DOHH2 (cell line): Measurements from ENCODE around the gene CPNE5.

Source experiments
- H3F3A ChIP-seq: fragments of 200-600 bp; sonication (generic), shearing (Covaris generic); 2 replicates; pipeline ENCODE4 v1.6.0; 2016; ENCODE audit warnings: antibody characterized with exemption, mild to moderate bottlenecking; ENCODE audit not compliant: control insufficient read depth, insufficient read depth
- H3K27ac ChIP-seq: fragments of 200-600 bp; sonication (generic); 2 replicates; pipeline ENCODE4 v1.5.1; 2014; ENCODE audit warnings: low read depth, mild to moderate bottlenecking, low read length, moderate library complexity
- H3K27me3 ChIP-seq: fragments of 200-600 bp; sonication (generic); 2 replicates; pipeline ENCODE4 v1.6.1; 2014; ENCODE audit warnings: mild to moderate bottlenecking, low read length, mixed read lengths; ENCODE audit not compliant: control insufficient read depth
- H3K36me3 ChIP-seq: fragments of 200-600 bp; sonication (generic); 2 replicates; pipeline ENCODE4 v1.6.1; 2014; ENCODE audit warnings: mild to moderate bottlenecking, low read length, moderate library complexity, mixed read lengths; ENCODE audit not compliant: control insufficient read depth
- H3K4me1 ChIP-seq: fragments of 200-600 bp; sonication (generic); 2 replicates; pipeline ENCODE4 v1.6.1; 2014; ENCODE audit warnings: mild to moderate bottlenecking, low read length, mixed read lengths; ENCODE audit not compliant: control insufficient read depth
- H3K4me2 ChIP-seq: fragments of 200-600 bp; sonication (generic); 2 replicates; pipeline ENCODE4 v1.6.0; 2014; ENCODE audit warnings: mild to moderate bottlenecking, low read length, moderate library complexity
- H3K4me3 ChIP-seq: fragments of 200-600 bp; sonication (generic); 2 replicates; pipeline ENCODE4 v1.5.1; 2014; ENCODE audit warnings: mild to moderate bottlenecking, low read length, mixed read lengths
- H3K79me2 ChIP-seq: fragments of 200-600 bp; sonication (generic); 2 replicates; pipeline ENCODE4 v1.6.1; 2014; ENCODE audit warnings: mild to moderate bottlenecking, low read length, mixed read lengths; ENCODE audit not compliant: control insufficient read depth
- H3K9me2 ChIP-seq: fragments of 200-600 bp; sonication (generic); replicated peaks from 2 replicates; pipeline ENCODE4 v1.6.1; 2014; ENCODE audit warnings: mild to moderate bottlenecking, low read length, mixed read lengths; ENCODE audit not compliant: control insufficient read depth
- H3K9me3 ChIP-seq: fragments of 200-600 bp; sonication (generic); 2 replicates; pipeline ENCODE4 v1.6.1; 2014; ENCODE audit warnings: antibody characterized with exemption, low read length, mixed read lengths; ENCODE audit not compliant: control insufficient read depth, insufficient read depth
- H4K20me1 ChIP-seq: fragments of 200-600 bp; sonication (generic); 2 replicates; pipeline ENCODE4 v1.6.0; 2014; ENCODE audit warnings: low read depth, mild to moderate bottlenecking, antibody characterized with exemption, low read length, moderate library complexity; ENCODE audit not compliant: control insufficient read depth, insufficient read depth
- EZH2phosphoT487 ChIP-seq: fragments of 200-600 bp; sonication (generic); IDR thresholded peaks from 2 replicates; pipeline ENCODE4 v1.6.1; 2017; ENCODE audit warnings: borderline replicate concordance, mild to moderate bottlenecking, antibody characterized with exemption, low read length, moderate library complexity, mixed read lengths
- TF ChIP-seq, protein P1 (sequence below): fragments of 200-600 bp; sonication (generic); IDR thresholded peaks from one replicate; pipeline ENCODE4 v1.5.1; 2014; ENCODE audit warnings: antibody characterized with exemption, mild to moderate bottlenecking, low read depth, low read length; ENCODE audit not compliant: poor library complexity, severe bottlenecking

The CPNE5 gene

DNA sequence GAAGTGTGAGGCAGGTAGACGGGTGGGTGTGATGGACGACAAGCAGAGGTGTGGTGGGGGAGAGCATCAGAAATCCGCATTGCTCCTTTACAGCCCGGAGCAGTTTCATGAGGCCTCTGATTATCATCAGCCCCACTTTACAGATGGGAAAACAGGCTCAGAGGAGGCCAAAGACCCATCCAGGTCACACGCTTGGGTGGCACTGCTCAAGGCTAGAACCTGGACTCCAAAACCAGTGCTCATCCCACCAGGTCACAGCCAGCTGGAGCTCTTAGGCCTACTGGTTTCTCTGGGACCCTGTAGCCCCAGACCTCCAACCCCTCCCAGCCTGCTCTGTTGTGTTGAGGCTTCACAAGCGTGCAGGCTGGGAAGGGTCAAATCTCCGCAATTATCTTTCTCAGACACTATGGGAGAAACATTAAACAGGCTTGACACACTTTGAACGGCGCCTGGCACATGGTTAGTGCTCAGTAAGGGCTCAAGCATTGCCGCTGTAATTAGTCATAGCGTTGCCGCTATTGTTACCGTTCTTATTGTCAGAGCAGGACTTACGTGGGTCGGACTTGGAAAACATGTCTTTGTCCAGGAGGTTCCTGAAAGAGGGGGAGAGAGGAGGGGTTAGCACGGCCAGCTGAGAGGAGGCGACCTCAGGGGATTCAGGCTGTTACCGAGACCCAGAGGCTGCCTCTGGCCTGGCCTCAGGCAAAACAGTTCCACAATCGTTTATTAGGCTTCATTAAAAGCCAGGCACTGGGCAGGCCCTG lies 16.6 kb downstream of the CPNE5 start:
- TF ChIP-seq, protein P1, sequence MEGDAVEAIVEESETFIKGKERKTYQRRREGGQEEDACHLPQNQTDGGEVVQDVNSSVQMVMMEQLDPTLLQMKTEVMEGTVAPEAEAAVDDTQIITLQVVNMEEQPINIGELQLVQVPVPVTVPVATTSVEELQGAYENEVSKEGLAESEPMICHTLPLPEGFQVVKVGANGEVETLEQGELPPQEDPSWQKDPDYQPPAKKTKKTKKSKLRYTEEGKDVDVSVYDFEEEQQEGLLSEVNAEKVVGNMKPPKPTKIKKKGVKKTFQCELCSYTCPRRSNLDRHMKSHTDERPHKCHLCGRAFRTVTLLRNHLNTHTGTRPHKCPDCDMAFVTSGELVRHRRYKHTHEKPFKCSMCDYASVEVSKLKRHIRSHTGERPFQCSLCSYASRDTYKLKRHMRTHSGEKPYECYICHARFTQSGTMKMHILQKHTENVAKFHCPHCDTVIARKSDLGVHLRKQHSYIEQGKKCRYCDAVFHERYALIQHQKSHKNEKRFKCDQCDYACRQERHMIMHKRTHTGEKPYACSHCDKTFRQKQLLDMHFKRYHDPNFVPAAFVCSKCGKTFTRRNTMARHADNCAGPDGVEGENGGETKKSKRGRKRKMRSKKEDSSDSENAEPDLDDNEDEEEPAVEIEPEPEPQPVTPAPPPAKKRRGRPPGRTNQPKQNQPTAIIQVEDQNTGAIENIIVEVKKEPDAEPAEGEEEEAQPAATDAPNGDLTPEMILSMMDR = no peak
- TF ChIP-seq EZH2phosphoT487 = no peak
- H4K20me1 ChIP-seq = no peaks in the 10 kb centered on the region
- peaks cover 3% of the 10 kb centered on the region for H3K27me3 ChIP-seq
- no peak overlapping the region for H3K27ac ChIP-seq
- H3K36me3 ChIP-seq = no peaks in the 10 kb centered on the region
- H3K9me3 ChIP-seq = no peaks in the 10 kb centered on the region
- H3K4me3 ChIP-seq = no peak overlapping the region
- no peak overlapping the region for H3K4me2 ChIP-seq
- no peaks in the 10 kb centered on the region for H3K4me1 ChIP-seq
- no peaks in the 10 kb centered on the region for H3K79me2 ChIP-seq
- no peaks in the 10 kb centered on the region for H3K9me2 ChIP-seq
- H3F3A ChIP-seq = no peaks in the 10 kb centered on the region

DNA sequence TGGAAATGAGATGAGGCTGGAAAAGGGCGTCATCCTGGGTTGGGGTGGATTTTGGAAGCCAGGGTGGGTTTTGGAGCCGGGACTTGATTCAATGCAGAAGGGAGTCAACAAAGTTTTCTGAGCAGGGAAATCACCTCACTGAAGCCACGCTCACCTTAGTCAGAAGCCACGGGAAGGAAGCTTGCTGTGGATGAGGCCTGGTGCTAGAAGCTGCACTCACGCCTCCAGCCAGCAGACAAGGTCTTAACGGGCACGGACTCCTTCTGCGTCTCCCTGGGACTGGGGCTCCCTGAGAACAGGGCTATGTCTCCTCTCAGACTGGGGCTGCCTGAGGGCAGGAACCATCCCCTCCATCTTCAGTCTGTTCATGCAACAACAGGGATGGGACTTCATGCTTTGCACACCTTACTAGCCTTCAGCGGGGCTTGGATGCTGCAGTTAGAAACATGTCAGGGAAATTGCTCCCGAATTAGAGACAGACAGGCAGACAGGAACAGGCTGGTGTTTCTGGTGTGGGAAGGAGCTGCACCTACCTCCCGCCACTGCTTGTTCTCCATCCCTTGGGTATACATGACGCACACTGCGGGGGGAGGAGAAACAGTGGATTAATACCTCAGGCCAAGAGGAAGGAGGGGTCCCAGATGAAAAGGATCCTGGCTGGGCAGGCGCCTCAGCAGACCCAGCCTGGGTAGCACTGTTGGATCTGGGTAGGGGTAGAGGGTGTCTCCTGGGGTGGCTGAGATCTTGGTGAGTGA lies 17.5 kb downstream of the CPNE5 start:
- Histone ChIP-seq H3K4me3 (no peak overlapping the region), H3K79me2 (no peaks in the 10 kb centered on the region), H4K20me1 (no peaks in the 10 kb centered on the region), H3K27me3 (peaks cover 3% of the 10 kb centered on the region), H3K27ac (no peak overlapping the region), H3K4me1 (no peaks in the 10 kb centered on the region), H3K9me2 (no peaks in the 10 kb centered on the region), H3K36me3 (no peaks in the 10 kb centered on the region), H3K4me2 (no peak overlapping the region), H3K9me3 (no peaks in the 10 kb centered on the region), H3F3A (no peaks in the 10 kb centered on the region)
- TF ChIP-seq EZH2phosphoT487 = no peak
- TF ChIP-seq, protein P1 = no peak

DNA sequence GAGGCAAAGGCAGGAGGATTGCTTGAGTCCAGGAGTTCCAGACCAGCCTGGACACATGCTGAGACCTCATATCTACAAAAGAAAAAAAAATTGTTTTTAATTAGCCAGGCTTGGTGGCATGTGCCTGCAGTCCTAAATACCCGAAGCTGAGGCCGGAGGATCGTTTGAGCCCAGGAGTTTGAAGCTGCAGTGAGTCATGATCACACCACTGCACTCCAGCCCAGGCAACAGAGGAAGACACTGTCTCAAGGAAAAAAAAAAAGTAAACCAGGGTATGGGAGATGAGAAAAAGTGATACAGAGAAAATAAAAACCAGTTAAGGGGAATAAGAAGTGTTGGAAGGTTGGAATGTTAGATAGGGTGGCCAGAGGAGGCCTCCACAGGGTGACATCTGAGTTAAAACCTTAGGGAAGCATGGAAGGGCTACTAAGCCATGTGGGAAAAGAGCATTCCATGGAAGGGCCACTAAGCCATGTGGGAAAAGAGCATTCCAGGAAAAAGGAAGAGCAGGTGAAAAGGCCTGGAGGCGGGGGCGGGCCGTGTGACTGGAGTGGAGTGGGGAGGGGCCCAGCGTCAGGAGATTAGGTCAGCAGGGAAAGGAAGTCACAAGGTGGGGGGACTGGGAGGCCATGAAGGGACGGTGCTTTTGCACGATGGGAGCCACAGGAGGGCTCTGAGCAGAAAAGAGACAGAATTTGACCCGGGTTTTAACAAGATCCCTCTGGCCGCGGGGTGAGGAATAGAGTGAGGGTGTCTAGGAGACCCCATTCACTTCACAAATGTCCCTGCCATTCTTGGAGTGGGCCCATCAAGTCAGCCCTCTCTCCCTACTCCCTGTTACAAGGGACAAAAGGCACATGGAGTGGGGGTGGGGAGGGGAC lies 18.3 kb downstream of the CPNE5 start:
- Histone ChIP-seq H4K20me1 (no peaks in the 10 kb centered on the region), H3K4me3 (no peak overlapping the region), H3K79me2 (no peaks in the 10 kb centered on the region), H3F3A (no peaks in the 10 kb centered on the region), H3K9me2 (no peaks in the 10 kb centered on the region), H3K27me3 (peaks cover 8% of the 10 kb centered on the region), H3K9me3 (no peaks in the 10 kb centered on the region), H3K4me2 (no peak overlapping the region), H3K36me3 (no peaks in the 10 kb centered on the region), H3K4me1 (no peaks in the 10 kb centered on the region), H3K27ac (no peak overlapping the region)
- TF ChIP-seq, protein P1 = no peak
- TF ChIP-seq EZH2phosphoT487 = no peak
